DND-41 (cell line): ENCODE results near the gene OTP.

Source experiments
- ATAC-seq: fragments of 200-7000 bp; cut with Tn5 transposase; 3 replicates; pipeline ENCODE4 v1.9.1; 2021; ENCODE audit warnings: low read depth; ENCODE audit not compliant: insufficient read depth
- DNase-seq: peaks from one replicate; pipeline ENCODE4 v3.0.0-alpha.2; 2020
- H2AFZ ChIP-seq: 2 replicates; pipeline ENCODE4 v1.6.0; 2012; ENCODE audit warnings: low read depth, low read length
- H3K27ac ChIP-seq: 2 replicates; pipeline ENCODE4 v1.5.1; 2012; ENCODE audit warnings: low read length, inconsistent platforms
- H3K27me3 ChIP-seq: fragments of 200-600 bp; sonication (generic); 2 replicates; pipeline ENCODE4 v1.6.0; 2012; ENCODE audit warnings: low read length, mild to moderate bottlenecking, inconsistent platforms; ENCODE audit not compliant: insufficient read depth, poor library complexity
- H3K36me3 ChIP-seq: 2 replicates; pipeline ENCODE4 v1.5.1; 2012; ENCODE audit warnings: low read length, inconsistent platforms; ENCODE audit not compliant: insufficient read depth
- H3K4me1 ChIP-seq: 2 replicates; pipeline ENCODE4 v1.5.1; 2012; ENCODE audit warnings: mild to moderate bottlenecking, low read length; ENCODE audit not compliant: insufficient read depth
- H3K4me2 ChIP-seq: 2 replicates; pipeline ENCODE4 v1.6.0; 2012; ENCODE audit warnings: mild to moderate bottlenecking, moderate library complexity, low read length, inconsistent platforms; ENCODE audit not compliant: insufficient read depth
- H3K4me3 ChIP-seq, 2 experiments: fragments of 200-600 bp in 1 of 2; shearing (Covaris generic) in 1 of 2; 2 replicates each; pipeline ENCODE4 v1.5.1; 2012 to 2016; ENCODE audit warnings: inconsistent platforms in 2 of 2, low read length in 2 of 2, mild to moderate bottlenecking in 2 of 2, low read depth in 1 of 2, moderate library complexity in 1 of 2
- H3K79me2 ChIP-seq: 2 replicates; pipeline ENCODE4 v1.6.0; 2012; ENCODE audit warnings: low read length, inconsistent platforms; ENCODE audit not compliant: insufficient read depth
- H3K9ac ChIP-seq: 2 replicates; pipeline ENCODE4 v1.6.0; 2012; ENCODE audit warnings: low read depth, mild to moderate bottlenecking, inconsistent platforms, low read length, moderate library complexity
- H3K9me3 ChIP-seq: 2 replicates; pipeline ENCODE4 v1.5.1; 2012; ENCODE audit warnings: low read length, moderate library complexity, mild to moderate bottlenecking, inconsistent platforms; ENCODE audit not compliant: insufficient read depth, severe bottlenecking
- H4K20me1 ChIP-seq: 2 replicates; pipeline ENCODE4 v1.6.0; 2012; ENCODE audit warnings: low read length; ENCODE audit not compliant: insufficient read depth
- EZH2 ChIP-seq: IDR thresholded peaks from 3 replicates; pipeline ENCODE4 v1.6.1; 2012; ENCODE audit warnings: borderline replicate concordance, low read depth, mild to moderate bottlenecking, moderate library complexity, low read length, inconsistent platforms; ENCODE audit not compliant: severe bottlenecking
- TF ChIP-seq, protein P1 (sequence below): IDR thresholded peaks from 2 replicates; pipeline ENCODE4 v1.5.1; 2012; ENCODE audit warnings: borderline replicate concordance, low read length, moderate library complexity, mild to moderate bottlenecking; ENCODE audit not compliant: poor library complexity, severe bottlenecking; ENCODE audit errors: extremely low read depth

The OTP gene

DNA sequence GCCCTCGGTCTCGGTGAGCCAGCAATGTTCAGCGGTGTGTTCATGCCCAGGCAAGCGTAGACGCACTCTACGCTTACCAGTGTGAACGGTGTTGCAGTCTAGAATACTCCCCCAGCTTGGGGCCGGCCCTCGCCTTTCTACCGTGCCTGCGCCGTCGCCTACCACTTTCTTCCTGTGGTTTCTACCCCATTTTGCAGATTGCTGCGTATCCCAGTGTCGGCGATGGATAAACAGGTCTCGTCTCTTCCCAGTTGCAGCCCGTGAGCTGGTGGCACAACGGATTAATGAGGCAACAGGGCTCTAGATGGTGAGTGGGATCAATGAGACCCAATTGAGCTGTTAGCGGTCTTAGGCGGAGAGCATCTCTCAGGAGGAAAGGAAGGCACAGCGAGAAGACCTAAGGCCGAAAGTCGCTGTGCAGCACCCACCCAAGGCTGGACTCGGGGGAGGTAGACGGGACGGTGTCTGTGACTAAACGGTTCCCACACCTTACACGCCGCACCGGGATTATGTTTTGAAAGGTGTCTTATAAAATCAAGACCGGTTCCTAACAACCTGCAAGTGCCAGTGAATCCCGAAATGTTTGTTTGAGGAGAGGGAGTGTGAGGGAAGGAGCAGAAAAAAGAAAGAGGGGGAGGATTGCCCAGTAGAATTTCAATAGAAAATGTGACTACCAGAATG is 5.8 kb downstream of the OTP start:
- H3K4me3 ChIP-seq = no peak overlapping the region
- H3K4me1 ChIP-seq = no peaks in the 10 kb centered on the region
- TF ChIP-seq EZH2 = no peak
- TF ChIP-seq, protein P1, sequence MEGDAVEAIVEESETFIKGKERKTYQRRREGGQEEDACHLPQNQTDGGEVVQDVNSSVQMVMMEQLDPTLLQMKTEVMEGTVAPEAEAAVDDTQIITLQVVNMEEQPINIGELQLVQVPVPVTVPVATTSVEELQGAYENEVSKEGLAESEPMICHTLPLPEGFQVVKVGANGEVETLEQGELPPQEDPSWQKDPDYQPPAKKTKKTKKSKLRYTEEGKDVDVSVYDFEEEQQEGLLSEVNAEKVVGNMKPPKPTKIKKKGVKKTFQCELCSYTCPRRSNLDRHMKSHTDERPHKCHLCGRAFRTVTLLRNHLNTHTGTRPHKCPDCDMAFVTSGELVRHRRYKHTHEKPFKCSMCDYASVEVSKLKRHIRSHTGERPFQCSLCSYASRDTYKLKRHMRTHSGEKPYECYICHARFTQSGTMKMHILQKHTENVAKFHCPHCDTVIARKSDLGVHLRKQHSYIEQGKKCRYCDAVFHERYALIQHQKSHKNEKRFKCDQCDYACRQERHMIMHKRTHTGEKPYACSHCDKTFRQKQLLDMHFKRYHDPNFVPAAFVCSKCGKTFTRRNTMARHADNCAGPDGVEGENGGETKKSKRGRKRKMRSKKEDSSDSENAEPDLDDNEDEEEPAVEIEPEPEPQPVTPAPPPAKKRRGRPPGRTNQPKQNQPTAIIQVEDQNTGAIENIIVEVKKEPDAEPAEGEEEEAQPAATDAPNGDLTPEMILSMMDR = no peak
- ATAC-seq (no peak), DNase-seq (no peak)
- H3K27ac ChIP-seq = no peak overlapping the region
- H3K27me3 ChIP-seq = no peaks in the 10 kb centered on the region
- H3K79me2 ChIP-seq = no peaks in the 10 kb centered on the region
- H3K4me2 ChIP-seq = no peak overlapping the region
- no peaks in the 10 kb centered on the region for H4K20me1 ChIP-seq
- H3K9me3 ChIP-seq = peaks cover 8% of the 10 kb centered on the region
- no peak overlapping the region for H2AFZ ChIP-seq
- H3K9ac ChIP-seq = no peak overlapping the region
- H3K36me3 ChIP-seq = no peaks in the 10 kb centered on the region

DNA sequence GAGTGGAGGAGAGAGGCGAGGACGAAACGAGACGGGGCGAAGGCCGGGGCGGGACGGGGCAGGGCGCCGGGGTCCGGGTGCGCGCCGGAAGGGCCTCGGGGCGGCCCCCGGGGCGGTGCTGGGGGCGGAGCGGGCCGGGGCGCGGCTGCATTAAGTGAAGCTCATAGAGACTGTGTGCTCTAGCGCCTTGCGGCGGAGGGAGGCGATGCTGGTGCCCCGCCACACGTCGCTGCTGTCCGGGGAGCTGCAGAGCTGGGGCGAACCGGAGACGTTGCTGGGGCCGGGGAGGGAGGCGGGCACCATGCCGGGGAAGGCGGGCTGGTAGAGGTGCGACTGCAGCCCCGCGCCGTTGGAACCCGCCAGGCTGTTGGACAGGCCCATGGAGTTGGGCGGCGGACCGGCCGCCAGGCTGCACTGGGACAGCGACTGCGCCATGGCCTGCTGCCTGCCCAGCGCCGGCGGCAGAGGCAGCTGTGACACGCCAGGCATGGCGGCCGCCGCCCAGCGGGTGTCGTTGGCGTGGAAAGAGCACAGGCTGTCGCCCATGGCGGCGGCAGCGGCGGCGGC is 8.3 kb downstream of the OTP start:
- Histone ChIP-seq H3K9me3 (peaks cover 8% of the 10 kb centered on the region), H3K4me3 (no peak overlapping the region), H3K79me2 (no peaks in the 10 kb centered on the region), H2AFZ (no peak overlapping the region), H3K9ac (no peak overlapping the region), H4K20me1 (no peaks in the 10 kb centered on the region), H3K4me1 (no peaks in the 10 kb centered on the region), H3K27me3 (no peaks in the 10 kb centered on the region), H3K36me3 (no peaks in the 10 kb centered on the region), H3K27ac (no peak overlapping the region), H3K4me2 (no peak overlapping the region)
- TF ChIP-seq EZH2 = no peak
- TF ChIP-seq, protein P1 = no peak
- ATAC-seq (no peak), DNase-seq (no peak)

DNA sequence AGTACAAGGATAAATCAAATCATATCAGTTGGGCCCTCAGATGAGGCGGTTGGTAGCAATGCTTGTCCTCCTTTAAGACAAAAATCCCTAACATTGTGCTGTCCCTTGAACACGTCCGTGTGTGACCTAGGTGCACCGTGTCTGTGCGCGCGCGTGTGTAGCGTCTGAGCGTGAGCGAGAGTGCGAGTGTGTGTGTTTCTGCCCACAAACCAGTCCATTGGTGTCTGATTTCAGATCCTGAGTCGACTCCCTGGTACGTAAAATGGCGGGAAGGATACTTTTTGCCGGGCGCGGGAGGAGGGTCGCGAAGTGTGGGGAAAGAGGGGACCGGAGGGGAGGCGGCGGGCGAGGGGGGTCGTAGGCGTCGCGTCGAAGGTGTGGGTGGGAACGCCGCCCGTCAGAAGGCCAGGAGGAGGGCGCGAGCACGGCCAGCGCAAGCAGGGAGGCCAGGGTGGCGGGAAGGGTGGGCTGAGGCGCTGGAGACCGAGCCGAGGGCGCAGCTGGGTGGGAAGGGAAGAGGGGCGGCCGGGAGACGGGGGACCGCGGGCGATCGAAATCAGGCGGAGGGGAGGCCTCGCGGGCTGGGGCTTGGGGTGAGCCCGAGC is 8.9 kb downstream of the OTP start:
- Histone ChIP-seq H3K27ac (no peak overlapping the region), H3K4me2 (no peak overlapping the region), H2AFZ (no peak overlapping the region), H3K9me3 (peaks cover 8% of the 10 kb centered on the region), H3K9ac (no peak overlapping the region), H3K4me3 (no peak overlapping the region), H3K79me2 (no peaks in the 10 kb centered on the region), H3K36me3 (no peaks in the 10 kb centered on the region), H3K4me1 (no peaks in the 10 kb centered on the region), H3K27me3 (peaks cover 3% of the 10 kb centered on the region), H4K20me1 (no peaks in the 10 kb centered on the region)
- TF ChIP-seq EZH2 = no peak
- TF ChIP-seq, protein P1 = no peak
- DNase-seq = no peak
- no peak for ATAC-seq
